IMR-90 (cell line): ENCODE data around the gene KRTAP19-6. TPM values are rescaled to one million over a fixed set of nuclear protein-coding genes. Genes with fewer than 3 reads are reported as not detected.
A peak's percentile ranks its signal among the peaks of the same experiment; 100 is the strongest.

Source experiments
- ATAC-seq: fragments of 200-7000 bp; cut with Tn5 transposase; 2 replicates; pipeline ENCODE4 v1.9.1; 2020; ENCODE audit warnings: low read depth, mild to moderate bottlenecking, moderate library complexity
- BruUV-seq: library from RNA; stranded (reverse); fragments of 400-500 nt; replicated peaks from 2 replicates; lab custom pipeline; 2021; lab: Mats Ljungman, UMichigan
- CTCF ChIA-PET: fragments of 300-600 bp; formaldehyde crosslinking; extraction: SDS; loops from one replicate; lab custom pipeline; 2021; ENCODE audit warnings: antibody characterized with exemption; lab: Yijun Ruan, JAX
- POLR2A ChIA-PET: fragments of 300-600 bp; sonication (Branson Sonifier 250); formaldehyde crosslinking; loops from one replicate; lab custom pipeline; 2022; ENCODE audit warnings: antibody characterized with exemption; ENCODE audit not compliant: unreplicated experiment; lab: Charles Lee
- DNase-seq: peaks from one replicate; pipeline ENCODE4 v3.0.0; 2013
- H2AFZ ChIP-seq: replicated peaks from 2 replicates; pipeline ENCODE3; 2013; ENCODE audit warnings: low read length, mild to moderate bottlenecking; ENCODE audit not compliant: poor library complexity
- H2AK5ac ChIP-seq: 2 replicates; pipeline ENCODE4 v1.6.1; 2013; ENCODE audit warnings: low read depth, low read length, inconsistent platforms
- H2AK9ac ChIP-seq: replicated peaks from 2 replicates; pipeline ENCODE3; 2013; ENCODE audit warnings: mild to moderate bottlenecking, low read depth, low read length, moderate library complexity; ENCODE audit not compliant: poor library complexity
- H2BK120ac ChIP-seq: 2 replicates; pipeline ENCODE4 v1.6.1; 2013; ENCODE audit warnings: low read depth, low read length, inconsistent platforms
- H2BK15ac ChIP-seq: 3 replicates; pipeline ENCODE4 v1.6.1; 2013; ENCODE audit warnings: low read depth, low read length, inconsistent platforms
- H2BK20ac ChIP-seq: 2 replicates; pipeline ENCODE4 v1.6.1; 2013; ENCODE audit warnings: low read depth, mild to moderate bottlenecking, inconsistent platforms, low read length, moderate library complexity
- H2BK5ac ChIP-seq: 2 replicates; pipeline ENCODE4 v1.6.1; 2013; ENCODE audit warnings: mild to moderate bottlenecking, low read depth, low read length, inconsistent platforms; ENCODE audit not compliant: poor library complexity, severe bottlenecking
- H3K14ac ChIP-seq: replicated peaks from 2 replicates; pipeline ENCODE4 v1.6.1; 2013; ENCODE audit warnings: low read depth, low read length, inconsistent platforms
- H3K18ac ChIP-seq: 2 replicates; pipeline ENCODE4 v1.6.1; 2013; ENCODE audit warnings: low read depth, low read length, control low read depth
- H3K23ac ChIP-seq: 2 replicates; pipeline ENCODE4 v1.6.1; 2013; ENCODE audit warnings: low read depth, low read length, inconsistent platforms
- H3K27ac ChIP-seq: 2 replicates; pipeline ENCODE4 v1.5.1; 2013; ENCODE audit warnings: mild to moderate bottlenecking, control low read depth, low read length; ENCODE audit not compliant: insufficient read depth
- H3K27me3 ChIP-seq: 2 replicates; pipeline ENCODE4 v1.6.1; 2013; ENCODE audit warnings: low read length; ENCODE audit not compliant: control insufficient read depth, insufficient read depth
- H3K36me3 ChIP-seq: 2 replicates; pipeline ENCODE4 v1.6.1; 2013; ENCODE audit warnings: low read length, mixed read lengths; ENCODE audit not compliant: control insufficient read depth, insufficient read depth
- H3K4ac ChIP-seq: 2 replicates; pipeline ENCODE4 v1.6.1; 2013; ENCODE audit warnings: low read depth, low read length, inconsistent platforms
- H3K4me1 ChIP-seq: 2 replicates; pipeline ENCODE4 v1.6.1; 2013; ENCODE audit warnings: low read length, mixed read lengths; ENCODE audit not compliant: control insufficient read depth, insufficient read depth
- H3K4me2 ChIP-seq: 2 replicates; pipeline ENCODE4 v1.6.1; 2013; ENCODE audit warnings: low read depth, mild to moderate bottlenecking, control low read depth, low read length, moderate library complexity
- H3K4me3 ChIP-seq: 2 replicates; pipeline ENCODE4 v1.5.1; 2013; ENCODE audit warnings: low read depth, mild to moderate bottlenecking, control low read depth, low read length, moderate library complexity; ENCODE audit not compliant: insufficient read depth
- H3K56ac ChIP-seq: 2 replicates; pipeline ENCODE4 v1.6.1; 2013; ENCODE audit warnings: low read length, inconsistent platforms; ENCODE audit not compliant: insufficient read depth; ENCODE audit errors: extremely low read depth
- H3K79me1 ChIP-seq, 2 experiments: 2 replicates each; pipeline ENCODE4 v1.6.1; 2013; ENCODE audit warnings: low read length in 2 of 2, inconsistent platforms in 1 of 2, low read depth in 1 of 2
- H3K9ac ChIP-seq: 2 replicates; pipeline ENCODE4 v1.6.1; 2013; ENCODE audit warnings: low read depth, low read length, control low read depth
- H3K9me1 ChIP-seq: 2 replicates; pipeline ENCODE4 v1.6.1; 2013; ENCODE audit warnings: low read length, inconsistent platforms; ENCODE audit not compliant: insufficient read depth
- H3K9me3 ChIP-seq: 2 replicates; pipeline ENCODE4 v1.6.1; 2013; ENCODE audit warnings: low read length; ENCODE audit not compliant: control insufficient read depth, insufficient read depth
- H4K20me1 ChIP-seq: 2 replicates; pipeline ENCODE4 v1.6.1; 2013; ENCODE audit warnings: low read length, inconsistent platforms; ENCODE audit not compliant: insufficient read depth
- H4K5ac ChIP-seq: 2 replicates; pipeline ENCODE4 v1.6.1; 2013; ENCODE audit warnings: mild to moderate bottlenecking, low read depth, low read length, control low read depth
- H4K8ac ChIP-seq, 2 experiments: 2 replicates each; pipeline ENCODE4 v1.6.1; 2013; ENCODE audit warnings: low read depth in 2 of 2, low read length in 2 of 2, control low read depth in 1 of 2, inconsistent platforms in 1 of 2
- H4K91ac ChIP-seq: 2 replicates; pipeline ENCODE4 v1.6.1; 2013; ENCODE audit warnings: low read depth, low read length, inconsistent platforms; ENCODE audit not compliant: insufficient read depth
- BHLHE40 ChIP-seq: fragments of 150-350 bp; IDR thresholded peaks from 2 replicates; pipeline ENCODE4 v1.6.1; 2016; ENCODE audit warnings: mild to moderate bottlenecking, low read depth, low read length
- CEBPB ChIP-seq: IDR thresholded peaks from 2 replicates; pipeline ENCODE4 v1.6.1; 2012; ENCODE audit warnings: low read depth, low read length, improper control_type of control experiment
- CHD1 ChIP-seq: IDR thresholded peaks from 2 replicates; pipeline ENCODE4 v1.6.1; 2012; ENCODE audit warnings: low read depth, low read length, improper control_type of control experiment
- CTCF ChIP-seq: conservative IDR thresholded peaks from 2 replicates; pipeline ENCODE4 v1.5.1; 2012; ENCODE audit warnings: mild to moderate bottlenecking, low read depth, low read length, improper control_type of control experiment
- MAFK ChIP-seq: IDR thresholded peaks from 2 replicates; pipeline ENCODE4 v1.6.1; 2012; ENCODE audit warnings: low read depth, low read length, improper control_type of control experiment
- POLR2A ChIP-seq: IDR thresholded peaks from 2 replicates; pipeline ENCODE4 v1.6.1; 2012; ENCODE audit warnings: mild to moderate bottlenecking, low read depth, low read length
- RAD21 ChIP-seq: IDR thresholded peaks from 2 replicates; pipeline ENCODE4 v1.6.1; 2012; ENCODE audit warnings: low read length, improper control_type of control experiment
- WGBS, 2 experiments: methylation state at CpG; one replicate each; pipeline versions ENCODE4 v1.1.5 to v1.1.7; 2013; ENCODE audit warnings: missing lambda C conversion rate in 2 of 2; ENCODE audit not compliant: insufficient read length in 1 of 2; ENCODE audit errors: extremely low coverage in 2 of 2; 5-methylcytosine and 5-hydroxymethylcytosine counted together
- dilution Hi-C: fragments of 300-500 bp; cut with HindIII; formaldehyde crosslinking; loops from one replicate; pipeline ENCODE4 v1.14.3; 2018; ENCODE audit warnings: low sequenced_read_pairs; ENCODE audit not compliant: unreplicated experiment
- in situ Hi-C: fragments of 300-500 bp; cut with MboI; formaldehyde crosslinking; loops from 3 replicates; pipeline ENCODE4 v1.14.3; 2019; ENCODE audit warnings: low sequenced_read_pairs, inconsistent platforms, mixed read lengths
- intact Hi-C: fragments of 100-400 bp; cut with micrococcal nuclease; formaldehyde crosslinking; loops from 2 replicates; pipeline ENCODE4 v1.10.0; 2022
- microRNA-seq, 2 experiments: library from miRNA; stranded (forward) in 1 of 2; unstranded in 1 of 2; fragments of 10-50 nt in 1 of 2; fragments of <30 nt in 1 of 2; gene quantifications in 1 of 2; microRNA quantifications in 1 of 2; one replicate each; pipeline versions ENCODE3 to v1.1.0; 2013 to 2020; ENCODE audit not compliant: insufficient read depth in 1 of 2, insufficient read length in 1 of 2, unreplicated experiment in 1 of 2
- polyA plus RNA-seq, 3 experiments: library from polyadenylated mRNA; depleted of rRNA; stranded (reverse); fragments of >200 nt; gene quantifications; 2 replicates each; pipeline ENCODE4 v1.2.3, GENCODE V29; 2012; ENCODE audit warnings: low replicate concordance in 1 of 3
- small RNA-seq, 5 experiments: library from RNA; depleted of rRNA; stranded (forward); fragments of <200 nt; gene quantifications; one replicate each; pipeline ENCODE3, GENCODE V24; 2012
- total RNA-seq: library from RNA; depleted of rRNA; stranded (reverse); fragments of >200 nt; gene quantifications from 2 replicates; pipeline ENCODE4 v1.2.3, GENCODE V29; 2012; rRNA removed

KRTAP19-6 gene
- total and polyA plus RNA-seq, 2 of the 4 experiments (the other 2 are of a cell fraction): not detected

GRCh38 chr21:30491963-30492428, 49.7 kb downstream of the KRTAP19-6 start, which contains the start of gene KRTAP19-3:
TSS of gene KRTAP19-3 (minus strand) at chr21:30492013. CDS start at chr21:30491957, 56 bp downstream.
- dilution Hi-C loops: no loop called here
- CTCF ChIA-PET: no interaction called here
- no peak within 1 kb of the TSS for H4K8ac ChIP-seq

More at GRCh38 chr21:30491963-30492428, 49.7 kb downstream of the KRTAP19-6 start, which contains the start of gene KRTAP19-3:
- H2BK5ac ChIP-seq: no peak within 1 kb of the TSS
- intact Hi-C loops: no loop called here
- H3K79me1 ChIP-seq: no peaks in the 10 kb centered on the region
- no peak within 1 kb of the TSS for H2BK20ac ChIP-seq
- ATAC-seq (no peak), DNase-seq (no peak)
- no peak within 1 kb of the TSS for H4K91ac ChIP-seq
- no peaks in the 10 kb centered on the region for H3K36me3 ChIP-seq
- no peak within 1 kb of the TSS for H2BK120ac ChIP-seq
- no peak within 1 kb of the TSS for H4K5ac ChIP-seq
- H3K4me1 ChIP-seq: no peaks in the 10 kb centered on the region
- no peak within 1 kb of the TSS for H3K4me2 ChIP-seq
- peaks cover 13% of the 10 kb centered on the region for H3K9me3 ChIP-seq
- H2AK5ac ChIP-seq: no peak within 1 kb of the TSS
- no peak within 1 kb of the TSS for H3K27ac ChIP-seq
- TF ChIP-seq BHLHE40: no peak
- no peak for TF ChIP-seq RAD21
- TF ChIP-seq CEBPB: 0 out of 2 replicates have a peak, but pooled peaks have one; percentile 41
- no peak for TF ChIP-seq POLR2A
- no peak for TF ChIP-seq CHD1
- no peak for TF ChIP-seq CTCF
- TF ChIP-seq MAFK: no peak
- H3K14ac ChIP-seq: no peak within 1 kb of the TSS
- H3K56ac ChIP-seq: no peak within 1 kb of the TSS
- H3K18ac ChIP-seq: no peak within 1 kb of the TSS
- H4K20me1 ChIP-seq: no peaks in the 10 kb centered on the region
- H2BK15ac ChIP-seq: no peak within 1 kb of the TSS
- no peak within 1 kb of the TSS for H2AK9ac ChIP-seq
- in situ Hi-C loops: no loop called here
- H3K23ac ChIP-seq: no peak within 1 kb of the TSS
- no peak within 1 kb of the TSS for H3K4ac ChIP-seq
- no peaks in the 10 kb centered on the region for H3K9me1 ChIP-seq
- no peaks in the 10 kb centered on the region for H3K27me3 ChIP-seq
- no TSS peak for BruUV-seq
- H2AFZ ChIP-seq: no peak within 1 kb of the TSS
- no peak within 1 kb of the TSS for H3K4me3 ChIP-seq
- POLR2A ChIA-PET: no interaction called here
- WGBS, 2 experiments: no CpG with 5 or more reads among the region's 2 CpGs
- H3K9ac ChIP-seq: no peak within 1 kb of the TSS

Small RNA genes lying within 50 kb of the gene (microRNA-seq; reads per million reads assigned to microRNA genes)
- gene AP000567.1 (ENCODE audit: insufficient read depth, insufficient read length): not detected
- gene KRTAP19-10P (ENCODE audit: insufficient read depth, insufficient read length): not detected
- not detected for gene KRTAP19-11P (ENCODE audit: insufficient read depth, insufficient read length)
- not detected for gene KRTAP19-9P (ENCODE audit: insufficient read depth, insufficient read length)
- not detected for gene KRTAP22-2 (ENCODE audit: insufficient read depth, insufficient read length)

Small RNA genes lying within 50 kb of the gene (small RNA-seq; reads per million reads assigned to genes)
- 0 reads per million in 5 experiments for gene AP000567.1
- gene KRTAP19-10P: 0 reads per million in 5 experiments
- gene KRTAP19-11P: 0 reads per million in 5 experiments
- gene KRTAP19-9P: 0 reads per million in 5 experiments
- 0 reads per million in 5 experiments for gene KRTAP22-2

Other genes with a start within 250 kb of the KRTAP19-6 start
- not detected in 2 replicates for gene KRTAP26-1, start 221.5 kb downstream of the KRTAP19-6 start, total RNA-seq
- gene KRTAP26-1, start 221.5 kb downstream of the KRTAP19-6 start, polyA plus RNA-seq (2012; rRNA removed): not detected in 2 replicates
- not detected in 2 replicates for gene KRTAP27-1, start 204.2 kb downstream of the KRTAP19-6 start, total RNA-seq
- not detected in 2 replicates for gene KRTAP27-1, start 204.2 kb downstream of the KRTAP19-6 start, polyA plus RNA-seq (2012; rRNA removed)
- not detected in 2 replicates for gene KRTAP23-1, start 193.3 kb downstream of the KRTAP19-6 start, total RNA-seq
- gene KRTAP23-1, start 193.3 kb downstream of the KRTAP19-6 start, polyA plus RNA-seq (2012; rRNA removed): not detected in 2 replicates
- not detected in 2 replicates for gene KRTAP13-2, start 169.6 kb downstream of the KRTAP19-6 start, total RNA-seq
- gene KRTAP13-2, start 169.6 kb downstream of the KRTAP19-6 start, polyA plus RNA-seq (2012; rRNA removed): not detected in 2 replicates
- gene KRTAP13-1, start 145.8 kb downstream of the KRTAP19-6 start, total RNA-seq: not detected in 2 replicates
- not detected in 2 replicates for gene KRTAP13-1, start 145.8 kb downstream of the KRTAP19-6 start, polyA plus RNA-seq (2012; rRNA removed)
- gene KRTAP13-3, start 115.9 kb downstream of the KRTAP19-6 start, total RNA-seq: not detected in 2 replicates
- gene KRTAP13-3, start 115.9 kb downstream of the KRTAP19-6 start, polyA plus RNA-seq (2012; rRNA removed): not detected in 2 replicates
- not detected in 2 replicates for gene KRTAP13-4, start 111.6 kb downstream of the KRTAP19-6 start, total RNA-seq
- gene KRTAP13-4, start 111.6 kb downstream of the KRTAP19-6 start, polyA plus RNA-seq (2012; rRNA removed): not detected in 2 replicates
- gene KRTAP15-1, start 101.6 kb downstream of the KRTAP19-6 start, total RNA-seq: not detected in 2 replicates
- gene KRTAP15-1, start 101.6 kb downstream of the KRTAP19-6 start, polyA plus RNA-seq (2012; rRNA removed): not detected in 2 replicates
- gene KRTAP19-1, start 61.5 kb downstream of the KRTAP19-6 start, total RNA-seq: not detected in 2 replicates
- not detected in 2 replicates for gene KRTAP19-1, start 61.5 kb downstream of the KRTAP19-6 start, polyA plus RNA-seq (2012; rRNA removed)
- not detected in 2 replicates for gene KRTAP19-2, start 54.4 kb downstream of the KRTAP19-6 start, total RNA-seq
- gene KRTAP19-2, start 54.4 kb downstream of the KRTAP19-6 start, polyA plus RNA-seq (2012; rRNA removed): not detected in 2 replicates
- gene KRTAP19-3, start 49.9 kb downstream of the KRTAP19-6 start, total RNA-seq: not detected in 2 replicates
- not detected in 2 replicates for gene KRTAP19-3, start 49.9 kb downstream of the KRTAP19-6 start, polyA plus RNA-seq (2012; rRNA removed)
- gene KRTAP19-4, start 44.7 kb downstream of the KRTAP19-6 start, total RNA-seq: not detected in 2 replicates
- not detected in 2 replicates for gene KRTAP19-4, start 44.7 kb downstream of the KRTAP19-6 start, polyA plus RNA-seq (2012; rRNA removed)
- gene KRTAP19-5, start 39.7 kb downstream of the KRTAP19-6 start, total RNA-seq: not detected in 2 replicates
- not detected in 2 replicates for gene KRTAP19-5, start 39.7 kb downstream of the KRTAP19-6 start, polyA plus RNA-seq (2012; rRNA removed)
- gene KRTAP19-7, start 19.4 kb upstream of the KRTAP19-6 start, total RNA-seq: not detected in 2 replicates
- gene KRTAP19-7, start 19.4 kb upstream of the KRTAP19-6 start, polyA plus RNA-seq (2012; rRNA removed): not detected in 2 replicates
- not detected in 2 replicates for gene KRTAP22-2, start 48.5 kb upstream of the KRTAP19-6 start, total RNA-seq
- gene KRTAP22-2, start 48.5 kb upstream of the KRTAP19-6 start, polyA plus RNA-seq (2012; rRNA removed): not detected in 2 replicates
- gene KRTAP6-3, start 50.6 kb upstream of the KRTAP19-6 start, total RNA-seq: not detected in 2 replicates
- not detected in 2 replicates for gene KRTAP6-3, start 50.6 kb upstream of the KRTAP19-6 start, polyA plus RNA-seq (2012; rRNA removed)
- not detected in 2 replicates for gene KRTAP6-2, start 57.0 kb upstream of the KRTAP19-6 start, total RNA-seq
- gene KRTAP6-2, start 57.0 kb upstream of the KRTAP19-6 start, polyA plus RNA-seq (2012; rRNA removed): not detected in 2 replicates
- gene KRTAP22-1, start 59.2 kb upstream of the KRTAP19-6 start, total RNA-seq: not detected in 2 replicates
- gene KRTAP22-1, start 59.2 kb upstream of the KRTAP19-6 start, polyA plus RNA-seq (2012; rRNA removed): not detected in 2 replicates
- not detected in 2 replicates for gene KRTAP6-1, start 72.1 kb upstream of the KRTAP19-6 start, total RNA-seq
- gene KRTAP6-1, start 72.1 kb upstream of the KRTAP19-6 start, polyA plus RNA-seq (2012; rRNA removed): not detected in 2 replicates
- gene KRTAP20-1, start 74.6 kb upstream of the KRTAP19-6 start, total RNA-seq: not detected in 2 replicates
- gene KRTAP20-1, start 74.6 kb upstream of the KRTAP19-6 start, polyA plus RNA-seq (2012; rRNA removed): not detected in 2 replicates
- not detected in 2 replicates for gene KRTAP20-4, start 78.8 kb upstream of the KRTAP19-6 start, total RNA-seq
- gene KRTAP20-4, start 78.8 kb upstream of the KRTAP19-6 start, polyA plus RNA-seq (2012; rRNA removed): not detected in 2 replicates
- gene KRTAP20-2, start 93.3 kb upstream of the KRTAP19-6 start, total RNA-seq: not detected in 2 replicates
- gene KRTAP20-2, start 93.3 kb upstream of the KRTAP19-6 start, polyA plus RNA-seq (2012; rRNA removed): not detected in 2 replicates
- not detected in 2 replicates for gene KRTAP20-3, start 101.0 kb upstream of the KRTAP19-6 start, total RNA-seq
- gene KRTAP20-3, start 101.0 kb upstream of the KRTAP19-6 start, polyA plus RNA-seq (2012; rRNA removed): not detected in 2 replicates
- gene KRTAP21-3, start 176.9 kb upstream of the KRTAP19-6 start, total RNA-seq: not detected in 2 replicates
- not detected in 2 replicates for gene KRTAP21-3, start 176.9 kb upstream of the KRTAP19-6 start, polyA plus RNA-seq (2012; rRNA removed)
- gene KRTAP21-2, start 205.4 kb upstream of the KRTAP19-6 start, total RNA-seq: not detected in 2 replicates
- gene KRTAP21-2, start 205.4 kb upstream of the KRTAP19-6 start, polyA plus RNA-seq (2012; rRNA removed): not detected in 2 replicates
- gene KRTAP21-1, start 213.6 kb upstream of the KRTAP19-6 start, total RNA-seq: not detected in 2 replicates
- not detected in 2 replicates for gene KRTAP21-1, start 213.6 kb upstream of the KRTAP19-6 start, polyA plus RNA-seq (2012; rRNA removed)